SK-N-SH (cell line): ENCODE measurements around the gene SLC45A3. TPM values are rescaled to one million over a fixed set of nuclear protein-coding genes. Genes with fewer than 3 reads are reported as not detected.
A peak's percentile ranks its signal among the peaks of the same experiment; 100 is the strongest.

Experiments
- CTCF ChIA-PET: fragments of 300-600, 350-600 bp; formaldehyde crosslinking; extraction: SDS; loops from one replicate; lab custom pipeline; 2021; lab: Yijun Ruan, JAX
- POLR2A ChIA-PET: fragments of 350-600 bp; sonication (Branson Sonifier 250); formaldehyde crosslinking; extraction: SDS; loops from one replicate; lab custom pipeline; 2020; ENCODE audit warnings: antibody characterized with exemption, inconsistent platforms; lab: Yijun Ruan, JAX
- DNase-seq: peaks from one replicate; pipeline ENCODE4 v3.0.0; 2012
- H2AFZ ChIP-seq: fragments of 200-600 bp; sonication (generic); 2 replicates; pipeline ENCODE4 v1.8.1; 2016; ENCODE audit warnings: antibody characterized with exemption, mild to moderate bottlenecking, low read depth
- H3F3A ChIP-seq: fragments of 200-600 bp; sonication (generic); replicated peaks from 2 replicates; pipeline ENCODE3; 2016; ENCODE audit warnings: antibody characterized with exemption, mild to moderate bottlenecking; ENCODE audit not compliant: insufficient read depth
- H3K27ac ChIP-seq, 2 experiments: fragments of 200-500 bp in 1 of 2; fragments of 200-600 bp in 1 of 2; sonication (Bioruptor generic) in 1 of 2; sonication (generic), shearing (Covaris generic) in 1 of 2; 2 replicates each; pipeline versions ENCODE4 v1.5.1 to v1.6.1; 2014 to 2016; ENCODE audit warnings: low read depth in 2 of 2, inconsistent platforms in 1 of 2, low read length in 1 of 2, mild to moderate bottlenecking in 1 of 2, mixed read lengths in 1 of 2
- H3K27me3 ChIP-seq: fragments of 200-600 bp; sonication (generic), shearing (Covaris generic); 2 replicates; pipeline ENCODE4 v1.6.1; 2016; ENCODE audit warnings: mixed run types; ENCODE audit not compliant: insufficient read depth
- H3K36me3 ChIP-seq, 2 experiments: fragments of 200-500 bp in 1 of 2; fragments of 200-600 bp in 1 of 2; sonication (Bioruptor generic) in 1 of 2; sonication (generic) in 1 of 2; replicated peaks in 1 of 2; 2 replicates each; pipeline versions ENCODE3 to v1.5.1; 2014 to 2016; ENCODE audit warnings: low read length in 1 of 2, mild to moderate bottlenecking in 1 of 2; ENCODE audit not compliant: insufficient read depth in 2 of 2, control insufficient read depth in 1 of 2
- H3K4me1 ChIP-seq, 2 experiments: fragments of 200-500 bp in 1 of 2; fragments of 200-600 bp in 1 of 2; sonication (Bioruptor generic) in 1 of 2; sonication (generic), shearing (Covaris generic) in 1 of 2; 2 replicates each; pipeline versions ENCODE4 v1.5.1 to v1.6.1; 2014 to 2016; ENCODE audit warnings: low read depth in 1 of 2, low read length in 1 of 2, mixed run types in 1 of 2; ENCODE audit not compliant: insufficient read depth in 2 of 2, control insufficient read depth in 1 of 2
- H3K4me2 ChIP-seq: fragments of 200-600 bp; sonication (generic), shearing (Covaris generic); 2 replicates; pipeline ENCODE4 v1.6.1; 2017; ENCODE audit warnings: mixed run types
- H3K4me3 ChIP-seq, 2 experiments: fragments of 200-500 bp in 1 of 2; fragments of 200-600 bp in 1 of 2; sonication (Bioruptor generic) in 1 of 2; sonication (generic), shearing (Covaris generic) in 1 of 2; 2 replicates each; pipeline versions ENCODE4 v1.5.1 to v1.8.1; 2014 to 2016; ENCODE audit warnings: low read depth in 2 of 2, inconsistent platforms in 1 of 2, low read length in 1 of 2, mild to moderate bottlenecking in 1 of 2, mixed read lengths in 1 of 2, moderate library complexity in 1 of 2
- H3K79me2 ChIP-seq: fragments of 200-600 bp; sonication (generic); 2 replicates; pipeline ENCODE4 v1.8.1; 2017; ENCODE audit warnings: mild to moderate bottlenecking; ENCODE audit not compliant: insufficient read depth
- H3K9ac ChIP-seq: fragments of 200-600 bp; sonication (generic); 2 replicates; pipeline ENCODE4 v1.6.1; 2017; ENCODE audit warnings: mixed run types
- H3K9me2 ChIP-seq: fragments of 200-600 bp; sonication (generic); 2 replicates; pipeline ENCODE4 v1.6.1; 2017; ENCODE audit warnings: mixed run types
- H3K9me3 ChIP-seq: fragments of 200-600 bp; sonication (generic); 2 replicates; pipeline ENCODE4 v1.6.1; 2017; ENCODE audit warnings: mixed run types, mild to moderate bottlenecking, moderate library complexity
- H4K20me1 ChIP-seq: fragments of 200-600 bp; sonication (generic); 2 replicates; pipeline ENCODE4 v1.6.1; 2017; ENCODE audit warnings: mild to moderate bottlenecking, mixed run types; ENCODE audit not compliant: insufficient read depth
- ELF1 ChIP-seq: IDR thresholded peaks from 2 replicates; pipeline ENCODE4 v1.4.0; 2012
- EP300 ChIP-seq, 2 experiments: IDR thresholded peaks; 2 replicates each; pipeline versions ENCODE4 v1.4.0 to v1.6.1; 2012; ENCODE audit warnings: borderline replicate concordance in 1 of 2, low read depth in 1 of 2, low read length in 1 of 2
- FOSL2 ChIP-seq: IDR thresholded peaks from 2 replicates; pipeline ENCODE4 v1.4.0; 2012; ENCODE audit warnings: low read depth, mild to moderate bottlenecking, moderate library complexity, borderline replicate concordance
- FOXJ3 ChIP-seq: sonication (generic); formaldehyde crosslinking; IDR thresholded peaks from 2 replicates; pipeline ENCODE4 v1.5.1; 2020; ENCODE audit warnings: mild to moderate bottlenecking, missing genetic modification reagents
- FOXM1 ChIP-seq: IDR thresholded peaks from 2 replicates; pipeline ENCODE4 v1.4.0; 2012; ENCODE audit warnings: low read depth, mild to moderate bottlenecking
- MXI1 ChIP-seq: IDR thresholded peaks from 2 replicates; pipeline ENCODE4 v1.6.1; 2012; ENCODE audit warnings: mild to moderate bottlenecking, low read depth, low read length, improper control_type of control experiment
- PBX3 ChIP-seq: IDR thresholded peaks from 2 replicates; pipeline ENCODE4; 2012
- POLR2AphosphoS5 ChIP-seq: IDR thresholded peaks from 2 replicates; pipeline ENCODE4 v1.6.1; 2012; ENCODE audit warnings: low read depth, low read length
- RAD21 ChIP-seq: IDR thresholded peaks from 2 replicates; pipeline ENCODE4 v1.6.1; 2012; ENCODE audit warnings: mild to moderate bottlenecking, low read length
- REST ChIP-seq: IDR thresholded peaks from 2 replicates; pipeline ENCODE4 v1.6.1; 2012; ENCODE audit warnings: mild to moderate bottlenecking, low read depth, low read length, moderate library complexity
- RXRA ChIP-seq: IDR thresholded peaks from 2 replicates; pipeline ENCODE4 v1.4.0; 2012; ENCODE audit warnings: low read depth, mild to moderate bottlenecking, borderline replicate concordance
- TAF1 ChIP-seq: IDR thresholded peaks from 2 replicates; pipeline ENCODE4 v1.6.1; 2012; ENCODE audit warnings: low read depth, mild to moderate bottlenecking, low read length, moderate library complexity, borderline replicate concordance
- YY1 ChIP-seq: IDR thresholded peaks from 2 replicates; pipeline ENCODE4 v1.4.0; 2012; ENCODE audit warnings: low read depth, mild to moderate bottlenecking
- WGBS: methylation state at CpG from one replicate; pipeline ENCODE4 v1.1.6; 2017; ENCODE audit warnings: low lambda C conversion rate; 5-methylcytosine and 5-hydroxymethylcytosine counted together
- polyA plus RNA-seq, 3 experiments: library from polyadenylated mRNA; depleted of rRNA; stranded (reverse); fragments of >200 nt; gene quantifications; 2 replicates each; pipeline ENCODE4 v1.2.3, GENCODE V29; 2012

SLC45A3 gene
- polyA plus RNA-seq, 1 of the 3 experiments (the other 2 are of a cell fraction) = 4.6 TPM

GRCh38 chr1:205630651-205631009 lies 49.7 kb downstream of the SLC45A3 start:
- peak; percentile 26 for DNase-seq
- peak overlapping the region; percentile 77 to 83 for H3K4me3 ChIP-seq
- H3K9ac ChIP-seq = peak overlapping the region; percentile 85
- no peaks in the 10 kb centered on the region for H3K27me3 ChIP-seq
- H4K20me1 ChIP-seq = no peaks in the 10 kb centered on the region
- H3K27ac ChIP-seq = peak overlapping the region; percentile 95
- no peaks in the 10 kb centered on the region for H3K9me2 ChIP-seq
- WGBS = 31% methylated on average over 3 of the region's 3 CpGs
- no peak for TF ChIP-seq FOXM1
- TF ChIP-seq YY1 = no peak
- TF ChIP-seq PBX3 = no peak
- no peak for TF ChIP-seq ELF1
- peak overlapping the region; percentile 87 for H3K4me2 ChIP-seq
- peaks cover 5 to 7% of the 10 kb centered on the region in 2 experiments for H3K36me3 ChIP-seq
- H2AFZ ChIP-seq = 0 out of 2 replicates have a peak overlapping the region, but pooled peaks have one; percentile 52
- peaks cover 13% of the 10 kb centered on the region for H3F3A ChIP-seq
- POLR2A ChIA-PET = interaction anchor here (0.6 to 2.3 kb wide), 5 partner anchors 12 to 102 kb away, joined by 3 to 12 read pairs (median 4); no protein-coding TSS in a partner anchor
- H3K4me1 ChIP-seq = peaks cover 0 to 9% of the 10 kb centered on the region in 2 experiments; a peak in 2 of 4 replicates
- peaks cover 55% of the 10 kb centered on the region for H3K79me2 ChIP-seq
- CTCF ChIA-PET = interaction anchor here (0.6 to 7.5 kb wide), 10 partner anchors 26 to 347 kb away, joined by 3 to 94 read pairs (median 8); no protein-coding TSS in a partner anchor
- H3K9me3 ChIP-seq = no peaks in the 10 kb centered on the region

GRCh38 chr1:205630241-205630640 lies 50.1 kb downstream of the SLC45A3 start:
- CTCF ChIA-PET = interaction anchor here (0.6 to 7.5 kb wide), 5 partner anchors 27 to 347 kb away, joined by 3 to 94 read pairs (median 4); no protein-coding TSS in a partner anchor
- no peak for DNase-seq
- POLR2A ChIA-PET = interaction anchor here (0.9 to 2.3 kb wide), 2 partner anchors 30 to 39 kb away, joined by 4 to 12 read pairs; no protein-coding TSS in a partner anchor

More at GRCh38 chr1:205630241-205630640, 50.1 kb downstream of the SLC45A3 start:
- Histone ChIP-seq H3K4me1 (peaks cover 0 to 9% of the 10 kb centered on the region in 2 experiments; a peak in 2 of 4 replicates), H4K20me1 (no peaks in the 10 kb centered on the region)
- no peak for TF ChIP-seq RXRA
- TF ChIP-seq TAF1 = no peak
- TF ChIP-seq PBX3 = no peak
- TF ChIP-seq RAD21 = no peak
- TF ChIP-seq FOXJ3 (CRISPR knock-in tag) = no peak
- no peak for TF ChIP-seq MXI1
- TF ChIP-seq REST = no peak
- no peak for TF ChIP-seq FOSL2
- no peak for TF ChIP-seq EP300 (IDR thresholded peaks at IDR 0.05; ENCODE audit: borderline replicate concordance in 1 of 2, low read depth in 1 of 2, low read length in 1 of 2)
- TF ChIP-seq POLR2AphosphoS5 = no peak
- TF ChIP-seq YY1 = no peak
- TF ChIP-seq, all 33 proteins: peak for 0
- 19% methylated on average over 3 of the region's 3 CpGs for whole genome bisulfite sequencing
- H3K9me3 ChIP-seq = no peaks in the 10 kb centered on the region
- peak overlapping the region; percentile 95 for H3K27ac ChIP-seq
- H3K36me3 ChIP-seq = peaks cover 5 to 7% of the 10 kb centered on the region in 2 experiments
- H3K4me2 ChIP-seq = peak overlapping the region; percentile 87
- H3K9ac ChIP-seq = peak overlapping the region; percentile 85
- H3K4me3 ChIP-seq = peak overlapping the region; percentile 77 to 83
- H3K9me2 ChIP-seq = no peaks in the 10 kb centered on the region
- H3K79me2 ChIP-seq = peaks cover 59% of the 10 kb centered on the region
- H3K27me3 ChIP-seq = no peaks in the 10 kb centered on the region
- H2AFZ ChIP-seq = 0 out of 2 replicates have a peak overlapping the region, but pooled peaks have one; percentile 52
- H3F3A ChIP-seq = peaks cover 13% of the 10 kb centered on the region
